Activated naive CD8-positive, alpha-beta T cell treated with anti-CD3 and anti-CD28 coated beads, Interleukin-2, amount 50 U/mL, for 24 hours (primary cell): ENCODE results near the gene LCN1.

Experiments used
- ATAC-seq: fragments of 150-1000 bp; cut with Tn5 transposase; one replicate; pipeline ENCODE4 v1.10.0; 2021
- DNase-seq: peaks from one replicate; pipeline ENCODE4 v3.0.0; 2021
- H3K27ac Mint-ChIP-seq: one replicate; pipeline ENCODE4 v1.8.0; 2021; ENCODE audit warnings: mild to moderate bottlenecking, mixed read lengths
- H3K27me3 Mint-ChIP-seq: one replicate; pipeline ENCODE4 v1.8.0; 2021; ENCODE audit warnings: mixed read lengths
- H3K36me3 Mint-ChIP-seq: one replicate; pipeline ENCODE4 v1.8.0; 2021; ENCODE audit warnings: low read depth, mixed read lengths
- H3K4me1 Mint-ChIP-seq: one replicate; pipeline ENCODE4 v1.8.0; 2021; ENCODE audit warnings: mixed read lengths
- H3K4me3 Mint-ChIP-seq: one replicate; pipeline ENCODE4 v1.8.0; 2021; ENCODE audit warnings: mild to moderate bottlenecking, moderate library complexity, mixed read lengths
- H3K9me3 Mint-ChIP-seq: one replicate; pipeline ENCODE4 v1.8.0; 2021; ENCODE audit warnings: mixed read lengths

Gene LCN1

GRCh38 chr9:135570456-135570855 is 49.2 kb downstream of the LCN1 start:
- Mint-ChIP-seq H3K27ac (no peak overlapping the region), H3K27me3 (peaks cover 8% of the 10 kb centered on the region), H3K4me3 (no peak overlapping the region), H3K4me1 (no peaks in the 10 kb centered on the region), H3K9me3 (peaks cover 7% of the 10 kb centered on the region), H3K36me3 (no peaks in the 10 kb centered on the region)
- ATAC-seq (no peak), DNase-seq (no peak)

GRCh38 chr9:135572233-135572632 is 51.0 kb downstream of the LCN1 start:
- ATAC-seq (no peak), DNase-seq (no peak)
- Mint-ChIP-seq H3K4me3 (no peak overlapping the region), H3K9me3 (peaks cover 7% of the 10 kb centered on the region), H3K36me3 (no peaks in the 10 kb centered on the region), H3K27ac (no peak overlapping the region), H3K27me3 (peaks cover 2% of the 10 kb centered on the region), H3K4me1 (no peaks in the 10 kb centered on the region)

- H3K4me1 Mint-ChIP-seq: no peaks in the 10 kb centered on the region
- H3K27ac Mint-ChIP-seq: no peak overlapping the region
- H3K27me3 Mint-ChIP-seq: peaks cover 2% of the 10 kb centered on the region
- peaks cover 7% of the 10 kb centered on the region for H3K9me3 Mint-ChIP-seq
- no peak for ATAC-seq
- H3K4me3 Mint-ChIP-seq: no peak overlapping the region
- DNase-seq: no peak
- H3K36me3 Mint-ChIP-seq: no peaks in the 10 kb centered on the region
These were observed 51.9 kb downstream of the LCN1 start for GRCh38 chr9:135573124-135573523.

GRCh38 chr9:135574331-135574730 is 53.1 kb downstream of the LCN1 start:
- peaks cover 3% of the 10 kb centered on the region for H3K9me3 Mint-ChIP-seq
- no peak overlapping the region for H3K4me3 Mint-ChIP-seq
- H3K27me3 Mint-ChIP-seq: peaks cover 2% of the 10 kb centered on the region

GRCh38 chr9:135574943-135575342 is 53.7 kb downstream of the LCN1 start:
- peaks cover 2% of the 10 kb centered on the region for H3K27me3 Mint-ChIP-seq
- H3K36me3 Mint-ChIP-seq: no peaks in the 10 kb centered on the region

More at GRCh38 chr9:135574331-135574730, 53.1 kb downstream of the LCN1 start:
- ATAC-seq (no peak), DNase-seq (no peak)
- Mint-ChIP-seq H3K27ac (no peak overlapping the region), H3K4me1 (no peaks in the 10 kb centered on the region), H3K36me3 (no peaks in the 10 kb centered on the region)

More at GRCh38 chr9:135574943-135575342, 53.7 kb downstream of the LCN1 start:
- DNase-seq (no peak), ATAC-seq (no peak)
- H3K4me3 Mint-ChIP-seq: no peak overlapping the region
- H3K4me1 Mint-ChIP-seq: no peaks in the 10 kb centered on the region
- H3K27ac Mint-ChIP-seq: no peak overlapping the region
- no peaks in the 10 kb centered on the region for H3K9me3 Mint-ChIP-seq
